K562 (cell line): ENCODE data around the gene GTF3C1. TPM values are rescaled to one million over a fixed set of nuclear protein-coding genes. Genes with fewer than 3 reads are reported as not detected.
A peak's percentile ranks its signal among the peaks of the same experiment; 100 is the strongest.

Experiments used
- ATAC-seq: fragments of 200-7000 bp; cut with Tn5 transposase; 3 replicates; pipeline ENCODE4 v1.9.1; 2020; ENCODE audit warnings: moderate library complexity
- BruUV-seq: library from RNA; stranded (reverse); fragments of 400-500 nt; replicated peaks from 2 replicates; lab custom pipeline; 2021; lab: Mats Ljungman, UMichigan
- CTCF ChIA-PET: fragments of 300-600 bp; formaldehyde crosslinking; extraction: SDS; loops from one replicate; lab custom pipeline; 2021; ENCODE audit warnings: low intra/inter-chr PET ratio; lab: Yijun Ruan, JAX
- POLR2A ChIA-PET: fragments of 300-600, 350-650 bp; sonication (Branson Sonifier 250); formaldehyde crosslinking; extraction: SDS; loops from one replicate; lab custom pipeline; 2021; ENCODE audit warnings: antibody characterized with exemption, inconsistent platforms; lab: Yijun Ruan, JAX
- DNase-seq, 4 experiments: peaks; one replicate each; pipeline versions ENCODE4 v3.0.0 to v3.0.0-alpha.2; 2011 to 2018; ENCODE audit warnings: low spot score in 3 of 4, mixed read lengths in 3 of 4; ENCODE audit errors: extremely low read depth in 1 of 4
- FAIRE-seq: peaks from 2 replicates; lab custom pipeline; 2011; peaks lifted over from hg19 to GRCh38; lab: Jason Lieb, UNC
- H2AFZ ChIP-seq: 2 replicates; pipeline ENCODE4 v1.6.0; 2011; ENCODE audit warnings: low read depth, low read length, control low read depth, inconsistent platforms
- H3K27ac ChIP-seq: fragments of 200-600 bp; 3 replicates; pipeline ENCODE4 v1.8.0; 2011; ENCODE audit warnings: low read depth, mild to moderate bottlenecking, control low read depth, inconsistent platforms, low read length, moderate library complexity, mixed read lengths; ENCODE audit errors: extremely low read depth
- H3K27me3 ChIP-seq, 2 experiments: fragments of 300-600 bp in 1 of 2; 2 replicates in 1 of 2; 3 replicates in 1 of 2; pipeline versions ENCODE4 v1.6.0 to v1.8.0; 2011; ENCODE audit warnings: inconsistent platforms in 2 of 2, low read length in 2 of 2, mild to moderate bottlenecking in 1 of 2, mixed read lengths in 1 of 2, moderate library complexity in 1 of 2; ENCODE audit not compliant: control insufficient read depth in 2 of 2, insufficient read depth in 2 of 2
- H3K36me3 ChIP-seq: fragments of 300-600 bp; 3 replicates; pipeline ENCODE4 v1.8.0; 2011; ENCODE audit warnings: mild to moderate bottlenecking, low read length, inconsistent platforms; ENCODE audit not compliant: control insufficient read depth, insufficient read depth
- H3K4me1 ChIP-seq, 2 experiments: fragments of 200-600 bp in 1 of 2; replicated peaks in 1 of 2; 2 replicates in 1 of 2; 3 replicates in 1 of 2; pipeline versions ENCODE4 v1.5.1 to v1.8.0; 2011; ENCODE audit warnings: inconsistent platforms in 2 of 2, low read length in 2 of 2, mild to moderate bottlenecking in 1 of 2, mixed read lengths in 1 of 2, moderate library complexity in 1 of 2; ENCODE audit not compliant: control insufficient read depth in 2 of 2, insufficient read depth in 2 of 2
- H3K4me2 ChIP-seq: 2 replicates; pipeline ENCODE4 v1.6.1; 2011; ENCODE audit warnings: low read length, control low read depth, inconsistent platforms, mixed read lengths; ENCODE audit not compliant: insufficient read depth
- H3K4me3 ChIP-seq: fragments of 200-600 bp; sonication (generic), shearing (Covaris generic); 2 replicates; pipeline ENCODE4 v1.5.1; 2016; ENCODE audit warnings: control low read depth, inconsistent platforms
- H3K79me2 ChIP-seq: fragments of 200-600 bp; 3 replicates; pipeline ENCODE4 v1.8.0; 2011; ENCODE audit warnings: low read length, inconsistent platforms; ENCODE audit not compliant: control insufficient read depth, insufficient read depth
- H3K9ac ChIP-seq, 2 experiments: 2 replicates each; pipeline versions ENCODE4 v1.6.0 to v1.6.1; 2011; ENCODE audit warnings: low read depth in 2 of 2, low read length in 2 of 2, control low read depth in 1 of 2, inconsistent platforms in 1 of 2, mild to moderate bottlenecking in 1 of 2, mixed read lengths in 1 of 2; ENCODE audit not compliant: insufficient read depth in 1 of 2
- H3K9me1 ChIP-seq: one replicate; pipeline ENCODE4 v1.6.0; 2011; ENCODE audit warnings: inconsistent platforms, mild to moderate bottlenecking, low read length, moderate library complexity; ENCODE audit not compliant: control insufficient read depth, insufficient read depth
- H3K9me3 ChIP-seq: replicated peaks from 2 replicates; pipeline ENCODE4 v1.5.1; 2011; ENCODE audit warnings: low read depth, low read length, inconsistent platforms; ENCODE audit not compliant: control insufficient read depth, insufficient read depth
- H4K20me1 ChIP-seq: replicated peaks from 2 replicates; pipeline ENCODE4 v1.6.1; 2011; ENCODE audit warnings: low read length, inconsistent platforms, mixed read lengths; ENCODE audit not compliant: control insufficient read depth, insufficient read depth
- FOXJ2 ChIP-seq: fragments of 200-800 bp; sonication (Bioruptor generic); IDR thresholded peaks from 2 replicates; pipeline ENCODE4 v1.6.1; 2016; ENCODE audit warnings: missing genetic modification characterization, missing compliant biosample characterization
- POLR2G ChIP-seq: fragments of 200-400 bp; formaldehyde crosslinking; IDR thresholded peaks from 2 replicates; pipeline ENCODE4 v1.6.1; 2017; ENCODE audit warnings: low read depth, mild to moderate bottlenecking, antibody characterized with exemption, low read length, moderate library complexity
- PTBP1 ChIP-seq: fragments of 200-400 bp; formaldehyde crosslinking; IDR thresholded peaks from 2 replicates; pipeline ENCODE4 v1.6.1; 2017; ENCODE audit warnings: low read depth, low read length
- RBM22 ChIP-seq: fragments of 200-400 bp; formaldehyde crosslinking; IDR thresholded peaks from 2 replicates; pipeline ENCODE4 v1.6.1; 2018; ENCODE audit warnings: low read length, low read depth; ENCODE audit not compliant: poor library complexity, severe bottlenecking
- WGBS: fragments of 100-300 bp; shearing (Covaris generic); methylation state at CpG from one replicate; pipeline ENCODE4 v1.1.6; 2016; ENCODE audit warnings: low coverage, mixed read lengths; ENCODE audit not compliant: insufficient coverage; ENCODE audit errors: missing lambda C conversion rate; 5-methylcytosine and 5-hydroxymethylcytosine counted together
- in situ Hi-C: fragments of 300-500 bp; cut with MboI; formaldehyde crosslinking; loops from 4 replicates; pipeline ENCODE4 v1.15.0; 2018; ENCODE audit warnings: inconsistent platforms, mixed read lengths
- intact Hi-C: fragments of 100-400 bp; cut with micrococcal nuclease; formaldehyde crosslinking; loops from 2 replicates; pipeline ENCODE4 v1.14.2; 2022
- polyA plus RNA-seq, 8 experiments: library from polyadenylated mRNA; depleted of rRNA in 4 of 8; stranded (reverse) in 5 of 8; unstranded in 3 of 8; fragments of >200 nt; fragmentation: Nextera tagmentation in 2 of 8; fragmentation: Illumina TruSeq in 1 of 8; extraction: Ambion mirVana in 2 of 8; extraction: Trizol in 1 of 8; gene quantifications; 2 replicates each; pipeline versions ENCODE4 v1.2.1 to v1.2.3, GENCODE V29; 2011 to 2014; ENCODE audit warnings: inconsistent platforms in 1 of 8, missing spikeins in 1 of 8
- total RNA-seq, 7 experiments: library from RNA; depleted of rRNA in 6 of 7; stranded (reverse); fragments of >200 nt in 6 of 7; fragmentation: Illumina TruSeq in 2 of 7; extraction: Trizol in 2 of 7; gene quantifications; 2 replicates each; pipeline versions ENCODE4 v1.2.1 to v1.2.3, GENCODE V29; 2011 to 2021; ENCODE audit warnings: low replicate concordance in 1 of 7

The GTF3C1 gene
- total and polyA plus RNA-seq, 9 of the 15 experiments (the other 6 are each of a cell fraction or from before 2014, with no cell fraction given): 0.72 to 63.6 (median 30.9) TPM

- intact Hi-C loops (no loop called here), in situ Hi-C loops (no loop called here)
- Histone ChIP-seq H4K20me1 (no peaks in the 10 kb centered on the region; the same call in 1 of the 2 replicates), H3K27ac (no peak overlapping the region), H3K27me3 (no peaks in the 10 kb centered on the region), H2AFZ (no peak overlapping the region), H3K79me2 (no peaks in the 10 kb centered on the region), H3K9me1 (no peaks in the 10 kb centered on the region), H3K4me3 (no peak overlapping the region), H3K9me3 (no peaks in the 10 kb centered on the region), H3K9ac (peak overlapping the region in 1 of 2 experiments; percentile 58; a peak in 2 of 4 replicates), H3K4me1 (peaks cover 3 to 17% of the 10 kb centered on the region in 2 experiments; a peak in 4 of 5 replicates), H3K4me2 (no peak overlapping the region), H3K36me3 (peaks cover 86% of the 10 kb centered on the region; the same call in 2 of the 3 replicates)
- ChIA-PET POLR2A (no interaction called here), CTCF (no interaction called here)
- DNase-seq: no peak
- BruUV-seq: no TSS peak
- FAIRE-seq: no peak
- WGBS: 63% methylated on average over 8 of the region's 8 CpGs
- no peak; the same call in 2 of the 3 replicates for ATAC-seq
- no peak for TF ChIP-seq FOXJ2 (tag)
- TF ChIP-seq RBM22: no peak
Measured at GRCh38 chr16:27465483-27465879, 84.2 kb downstream of the GTF3C1 start.

- no TSS peak for BruUV-seq
- CTCF ChIA-PET: no interaction called here
- no peaks in the 10 kb centered on the region for H3K9me3 ChIP-seq
- in situ Hi-C loops (no loop called here), intact Hi-C loops (no loop called here)
- 90% methylated on average over 22 of the region's 33 CpGs for WGBS
- peaks cover 80% of the 10 kb centered on the region; the same call in 2 of the 3 replicates for H3K36me3 ChIP-seq
- ATAC-seq (no peak), DNase-seq (no peak), FAIRE-seq (no peak)
- H3K4me2 ChIP-seq: no peak overlapping the region
- peaks cover 0 to 13% of the 10 kb centered on the region in 2 experiments; a peak in 2 of 5 replicates for H3K4me1 ChIP-seq
- H3K4me3 ChIP-seq: no peak overlapping the region
- no peaks in the 10 kb centered on the region; the same call in 1 of the 2 replicates for H4K20me1 ChIP-seq
- no peak overlapping the region for H3K27ac ChIP-seq
- H2AFZ ChIP-seq: no peak overlapping the region
- H3K9me1 ChIP-seq: no peaks in the 10 kb centered on the region
- H3K9ac ChIP-seq: peak overlapping the region in 1 of 2 experiments; percentile 58; a peak in 2 of 4 replicates
- H3K27me3 ChIP-seq: no peaks in the 10 kb centered on the region
- no peaks in the 10 kb centered on the region for H3K79me2 ChIP-seq
- POLR2A ChIA-PET: no interaction called here
- TF ChIP-seq POLR2G (0 out of 2 replicates have a peak, but pooled peaks have one; percentile 29), PTBP1 (no peak)
Measured at GRCh38 chr16:27464626-27465482, 84.9 kb downstream of the GTF3C1 start.
